Fibroblast of mammary gland (primary cell): ENCODE measurements around the gene POC1A.

ENCODE experiments used
- DNase-seq: peaks from one replicate; pipeline ENCODE4 v3.0.0-alpha.2; 2010; ENCODE audit warnings: low read depth
- H3K4me3 ChIP-seq: 2 replicates; pipeline ENCODE4 v1.5.1; 2011; ENCODE audit warnings: low read depth, mild to moderate bottlenecking, low read length, moderate library complexity; ENCODE audit not compliant: control insufficient read depth
- CTCF ChIP-seq: conservative IDR thresholded peaks from 2 replicates; pipeline ENCODE4 v1.5.1; 2011; ENCODE audit warnings: low read depth, low read length, inconsistent platforms; ENCODE audit not compliant: control insufficient read depth, insufficient read depth

The POC1A gene

GRCh38 chr3:52067046-52067445 lies 87.2 kb downstream of the POC1A start:
- no peak overlapping the region for H3K4me3 ChIP-seq
- no peak for DNase-seq
- TF ChIP-seq CTCF: no peak

- DNase-seq: no peak
- no peak overlapping the region for H3K4me3 ChIP-seq
- no peak for TF ChIP-seq CTCF
Measured at GRCh38 chr3:52065264-52065756, 88.9 kb downstream of the POC1A start.

- H3K4me3 ChIP-seq: no peak overlapping the region
- no peak for DNase-seq
- no peak for TF ChIP-seq CTCF
Measured at GRCh38 chr3:52064561-52064960, 89.7 kb downstream of the POC1A start.

GRCh38 chr3:52063026-52063723 lies 91.0 kb downstream of the POC1A start:
- H3K4me3 ChIP-seq: no peak overlapping the region
- DNase-seq: no peak
- TF ChIP-seq CTCF: no peak

- no peak overlapping the region for H3K4me3 ChIP-seq
- no peak for TF ChIP-seq CTCF
- DNase-seq: peak; percentile 94
Measured at GRCh38 chr3:52062505-52062904, 91.7 kb downstream of the POC1A start.

- no peak for DNase-seq
- H3K4me3 ChIP-seq: no peak overlapping the region
- TF ChIP-seq CTCF: no peak
Measured at GRCh38 chr3:52061121-52061910, 92.9 kb downstream of the POC1A start.
